DND-41 (cell line): ENCODE data around the gene TCF7L2.

Experiments
- CTCF ChIP-seq: IDR thresholded peaks from 2 replicates; pipeline ENCODE4 v1.5.1; 2012; ENCODE audit warnings: borderline replicate concordance, low read length, moderate library complexity, mild to moderate bottlenecking; ENCODE audit not compliant: poor library complexity, severe bottlenecking; ENCODE audit errors: extremely low read depth
- EZH2 ChIP-seq: IDR thresholded peaks from 3 replicates; pipeline ENCODE4 v1.6.1; 2012; ENCODE audit warnings: borderline replicate concordance, low read depth, mild to moderate bottlenecking, moderate library complexity, low read length, inconsistent platforms; ENCODE audit not compliant: severe bottlenecking

- no peak for TF ChIP-seq CTCF
- TF ChIP-seq EZH2 = no peak
Measured at GRCh38 chr10:113038183-113038582, 88.1 kb downstream of the TCF7L2 start.
